OCI-LY7 (cell line): Measurements from ENCODE around the gene PODXL2.

Source experiments
- EZH2phosphoT487 ChIP-seq: fragments of 200-600 bp; sonication (generic); IDR thresholded peaks from 2 replicates; pipeline ENCODE4 v1.6.1; 2018; ENCODE audit warnings: low read depth, borderline replicate concordance, mild to moderate bottlenecking, mixed run types, antibody characterized with exemption, low read length, moderate library complexity, mixed read lengths
- TF ChIP-seq, protein P1 (sequence below): fragments of 200-600 bp; sonication (generic); conservative IDR thresholded peaks from 2 replicates; pipeline ENCODE4 v1.5.1; 2014; ENCODE audit warnings: mild to moderate bottlenecking, antibody characterized with exemption, low read length, moderate library complexity, mixed read lengths

DNA sequence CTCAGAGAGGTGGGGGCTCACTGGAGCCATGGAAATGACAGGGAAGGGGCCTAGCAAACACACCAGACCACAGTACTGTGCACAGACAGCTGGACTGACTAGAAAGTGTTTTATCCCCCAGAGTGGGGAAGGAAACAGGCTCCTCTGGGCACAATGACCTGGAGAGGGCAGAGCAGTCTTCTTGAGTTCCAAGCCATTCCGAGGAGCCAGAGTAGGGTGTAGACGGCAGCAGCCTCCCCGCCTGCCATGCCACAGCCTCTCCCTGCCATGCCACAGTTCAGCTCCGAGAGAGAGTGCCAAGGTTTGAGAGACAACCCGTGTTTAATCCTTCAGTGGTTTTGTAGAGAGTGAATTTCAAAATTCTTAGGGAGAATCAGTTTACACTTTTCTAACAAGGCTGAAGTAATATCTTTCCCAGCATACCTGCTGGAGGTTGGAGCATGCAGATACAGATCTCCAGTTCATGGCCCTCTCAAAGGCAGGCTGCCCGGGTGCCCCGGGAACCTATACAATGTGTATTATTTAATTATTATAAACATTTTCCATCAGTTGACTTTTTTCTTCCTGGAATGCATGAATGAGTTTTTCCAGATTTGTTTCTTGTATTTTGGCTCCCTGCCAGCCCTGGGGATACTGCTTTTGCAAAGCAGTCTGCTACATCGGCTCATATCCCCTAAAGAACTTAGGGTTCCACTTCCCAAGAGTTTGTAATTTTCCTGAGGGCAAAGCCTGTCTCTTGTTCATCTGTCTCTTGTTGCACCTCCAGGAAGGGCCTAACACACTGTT lies 3.2 kb downstream of the PODXL2 start:
- TF ChIP-seq, protein P1, sequence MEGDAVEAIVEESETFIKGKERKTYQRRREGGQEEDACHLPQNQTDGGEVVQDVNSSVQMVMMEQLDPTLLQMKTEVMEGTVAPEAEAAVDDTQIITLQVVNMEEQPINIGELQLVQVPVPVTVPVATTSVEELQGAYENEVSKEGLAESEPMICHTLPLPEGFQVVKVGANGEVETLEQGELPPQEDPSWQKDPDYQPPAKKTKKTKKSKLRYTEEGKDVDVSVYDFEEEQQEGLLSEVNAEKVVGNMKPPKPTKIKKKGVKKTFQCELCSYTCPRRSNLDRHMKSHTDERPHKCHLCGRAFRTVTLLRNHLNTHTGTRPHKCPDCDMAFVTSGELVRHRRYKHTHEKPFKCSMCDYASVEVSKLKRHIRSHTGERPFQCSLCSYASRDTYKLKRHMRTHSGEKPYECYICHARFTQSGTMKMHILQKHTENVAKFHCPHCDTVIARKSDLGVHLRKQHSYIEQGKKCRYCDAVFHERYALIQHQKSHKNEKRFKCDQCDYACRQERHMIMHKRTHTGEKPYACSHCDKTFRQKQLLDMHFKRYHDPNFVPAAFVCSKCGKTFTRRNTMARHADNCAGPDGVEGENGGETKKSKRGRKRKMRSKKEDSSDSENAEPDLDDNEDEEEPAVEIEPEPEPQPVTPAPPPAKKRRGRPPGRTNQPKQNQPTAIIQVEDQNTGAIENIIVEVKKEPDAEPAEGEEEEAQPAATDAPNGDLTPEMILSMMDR = no peak
- TF ChIP-seq EZH2phosphoT487 = no peak
